RWPE1 (cell line): ENCODE data around the gene IRS4.

ENCODE experiments used
- CTCF ChIA-PET: fragments of 350-600 bp; sonication (Branson Sonifier 250); formaldehyde crosslinking; extraction: SDS; loops from one replicate; lab custom pipeline; 2021; lab: Yijun Ruan, JAX
- POLR2A ChIA-PET: fragments of 400-600 bp; formaldehyde crosslinking; extraction: SDS; loops from one replicate; lab custom pipeline; 2020; ENCODE audit warnings: antibody characterized with exemption; ENCODE audit not compliant: low non-redundant PET; lab: Yijun Ruan, JAX
- DNase-seq: peaks from one replicate; pipeline ENCODE4 v3.0.0; 2012; ENCODE audit warnings: low spot score
- H3K27ac ChIP-seq: fragments of 450-650 bp; 2 replicates; pipeline ENCODE4 v1.5.1; 2017
- TF ChIP-seq, protein P1 (sequence below): fragments of 450-650 bp; conservative IDR thresholded peaks from 2 replicates; pipeline ENCODE4 v1.5.1; 2017; ENCODE audit warnings: low read depth, mild to moderate bottlenecking

IRS4 gene

DNA sequence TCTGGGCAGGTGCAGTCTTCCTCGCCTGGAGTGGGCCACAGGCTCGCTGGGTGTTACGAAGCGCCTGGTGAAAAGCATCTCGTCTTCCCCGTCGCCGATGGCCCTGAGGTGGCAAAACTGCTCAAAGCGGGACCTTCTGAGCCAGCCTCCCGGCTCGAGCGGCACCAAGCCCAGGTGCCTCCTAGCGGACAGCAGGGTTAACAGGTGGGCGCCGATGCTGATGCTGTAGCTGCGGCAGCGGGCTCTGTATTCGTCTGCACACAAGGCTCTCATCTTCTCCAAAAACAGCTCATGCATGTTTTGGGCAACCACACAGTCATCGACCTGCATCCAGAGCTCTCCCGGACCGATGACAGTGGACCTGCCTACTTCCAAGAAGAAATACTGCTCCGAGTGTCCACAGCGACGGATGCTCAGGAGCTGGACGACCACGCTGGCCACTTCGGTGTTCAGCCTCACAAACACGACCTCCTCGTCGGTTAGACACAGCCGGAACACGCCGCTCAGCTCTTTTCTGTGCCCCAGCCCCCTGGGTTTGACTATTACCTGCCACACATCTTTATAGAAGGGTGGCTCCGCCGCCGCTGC lies 1.2 kb downstream of the IRS4 start:
- POLR2A ChIA-PET: no interaction called here
- TF ChIP-seq, protein P1, sequence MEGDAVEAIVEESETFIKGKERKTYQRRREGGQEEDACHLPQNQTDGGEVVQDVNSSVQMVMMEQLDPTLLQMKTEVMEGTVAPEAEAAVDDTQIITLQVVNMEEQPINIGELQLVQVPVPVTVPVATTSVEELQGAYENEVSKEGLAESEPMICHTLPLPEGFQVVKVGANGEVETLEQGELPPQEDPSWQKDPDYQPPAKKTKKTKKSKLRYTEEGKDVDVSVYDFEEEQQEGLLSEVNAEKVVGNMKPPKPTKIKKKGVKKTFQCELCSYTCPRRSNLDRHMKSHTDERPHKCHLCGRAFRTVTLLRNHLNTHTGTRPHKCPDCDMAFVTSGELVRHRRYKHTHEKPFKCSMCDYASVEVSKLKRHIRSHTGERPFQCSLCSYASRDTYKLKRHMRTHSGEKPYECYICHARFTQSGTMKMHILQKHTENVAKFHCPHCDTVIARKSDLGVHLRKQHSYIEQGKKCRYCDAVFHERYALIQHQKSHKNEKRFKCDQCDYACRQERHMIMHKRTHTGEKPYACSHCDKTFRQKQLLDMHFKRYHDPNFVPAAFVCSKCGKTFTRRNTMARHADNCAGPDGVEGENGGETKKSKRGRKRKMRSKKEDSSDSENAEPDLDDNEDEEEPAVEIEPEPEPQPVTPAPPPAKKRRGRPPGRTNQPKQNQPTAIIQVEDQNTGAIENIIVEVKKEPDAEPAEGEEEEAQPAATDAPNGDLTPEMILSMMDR: no peak
- no peak overlapping the region for H3K27ac ChIP-seq
- no peak for DNase-seq
- CTCF ChIA-PET: interaction anchor here (0.6 kb wide), 1 partner anchor 42 kb away, joined by 3 read pairs; no protein-coding TSS in a partner anchor

DNA sequence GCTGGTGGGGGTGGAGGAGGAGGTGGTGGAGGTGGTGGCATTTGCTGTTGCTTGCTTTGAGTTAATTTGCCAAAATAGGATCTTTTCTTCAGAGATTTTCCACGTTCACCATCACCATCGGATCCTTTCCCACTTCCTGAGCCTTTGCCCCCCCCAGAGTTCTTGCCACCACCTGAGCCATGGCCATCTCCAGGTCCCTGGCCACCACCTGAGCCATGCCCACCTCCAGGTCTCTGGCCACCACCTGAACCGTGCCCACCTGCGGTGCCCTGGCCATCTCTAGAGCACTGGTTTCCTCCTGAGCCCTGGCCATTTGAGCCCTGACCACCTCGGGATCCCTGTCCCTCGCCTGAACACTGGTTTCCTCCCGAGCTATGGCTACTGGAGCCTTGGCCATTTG lies 1.9 kb downstream of the IRS4 start:
- H3K27ac ChIP-seq: no peak overlapping the region
- TF ChIP-seq, protein P1: no peak
- no peak for DNase-seq
- CTCF ChIA-PET: no interaction called here
- POLR2A ChIA-PET: no interaction called here

DNA sequence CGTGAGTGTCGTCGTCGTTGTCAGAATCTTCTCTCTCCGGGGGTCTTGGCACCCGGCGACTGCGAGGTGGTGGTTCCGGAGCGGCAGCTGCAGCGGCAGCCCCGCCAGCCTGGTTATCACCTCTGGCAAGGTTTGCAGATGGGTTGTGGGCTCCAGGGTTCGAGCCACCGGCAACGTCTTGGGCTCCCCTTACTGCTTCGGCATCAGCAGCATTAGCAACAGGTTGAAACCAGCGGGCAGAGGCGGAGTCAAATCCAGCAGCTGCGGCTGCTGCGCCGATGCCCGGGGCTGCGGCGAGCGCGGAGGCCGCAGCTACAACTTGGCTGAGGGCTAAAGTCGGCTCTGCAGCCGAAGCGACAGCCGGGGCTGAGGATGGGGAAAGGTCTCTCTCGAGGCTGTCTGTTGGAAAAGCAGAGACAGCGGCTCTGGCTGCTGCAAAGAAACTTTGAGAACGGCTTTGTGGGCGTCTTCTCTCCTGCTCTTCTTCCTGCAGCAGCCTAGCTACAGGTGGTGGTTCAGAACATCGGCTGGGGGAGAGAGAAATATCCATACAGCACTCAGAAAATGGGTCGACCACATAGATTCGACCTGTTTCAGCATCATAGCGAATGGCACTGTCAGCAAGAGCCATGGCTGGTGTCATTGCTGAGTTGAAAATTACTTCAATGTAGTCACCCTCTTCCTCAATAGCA lies 3.6 kb downstream of the IRS4 start:
- DNase-seq: no peak
- no peak overlapping the region for H3K27ac ChIP-seq
- ChIA-PET CTCF (interaction anchor here (0.6 kb wide), 1 partner anchor 79 kb away, joined by 3 read pairs; no protein-coding TSS in a partner anchor), POLR2A (no interaction called here)
- TF ChIP-seq, protein P1: no peak

DNA sequence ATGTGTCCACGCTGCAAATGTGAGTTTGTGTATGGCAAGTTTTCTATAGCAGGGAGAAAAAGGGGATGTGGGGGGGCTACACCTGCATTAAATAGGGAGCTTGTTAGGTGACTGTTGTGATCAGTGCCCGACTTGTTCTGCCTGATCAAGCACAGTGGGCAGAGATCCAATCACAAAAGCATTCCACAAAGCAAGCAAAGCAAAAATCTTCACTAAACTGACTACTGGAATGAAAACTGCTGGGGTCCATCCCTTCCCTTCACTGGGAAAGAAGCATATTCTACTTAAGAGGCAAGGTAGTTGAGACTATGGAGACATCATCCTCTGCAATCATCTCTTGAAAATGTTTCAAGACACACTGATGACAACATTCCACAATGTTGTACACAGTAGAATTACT lies 5.2 kb downstream of the IRS4 start:
- H3K27ac ChIP-seq: no peak overlapping the region
- ChIA-PET POLR2A (no interaction called here), CTCF (interaction anchor here (0.7 kb wide), 1 partner anchor 631 kb away, joined by 4 read pairs; no protein-coding TSS in a partner anchor)
- no peak for DNase-seq
- TF ChIP-seq, protein P1: no peak

DNA sequence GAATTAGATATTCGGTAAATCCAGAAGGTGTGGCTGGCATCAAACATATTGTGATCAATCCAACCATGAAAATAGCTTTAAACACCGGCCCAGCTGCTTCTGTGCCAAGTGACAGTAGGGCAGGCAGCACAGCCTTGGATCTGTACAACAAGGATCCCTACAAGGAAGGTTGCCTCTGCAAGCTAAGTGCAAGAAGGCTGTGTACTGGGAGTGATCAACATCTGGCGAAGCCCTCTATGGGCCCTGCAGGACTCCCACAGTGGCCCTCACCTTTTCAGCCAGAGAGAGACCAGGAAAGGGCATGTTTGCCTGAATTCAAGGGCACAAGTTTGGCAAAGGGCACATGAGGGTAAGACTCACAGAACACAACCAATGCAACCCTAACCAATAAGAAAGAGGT lies 9.6 kb downstream of the IRS4 start:
- CTCF ChIA-PET: no interaction called here
- POLR2A ChIA-PET: no interaction called here

DNA sequence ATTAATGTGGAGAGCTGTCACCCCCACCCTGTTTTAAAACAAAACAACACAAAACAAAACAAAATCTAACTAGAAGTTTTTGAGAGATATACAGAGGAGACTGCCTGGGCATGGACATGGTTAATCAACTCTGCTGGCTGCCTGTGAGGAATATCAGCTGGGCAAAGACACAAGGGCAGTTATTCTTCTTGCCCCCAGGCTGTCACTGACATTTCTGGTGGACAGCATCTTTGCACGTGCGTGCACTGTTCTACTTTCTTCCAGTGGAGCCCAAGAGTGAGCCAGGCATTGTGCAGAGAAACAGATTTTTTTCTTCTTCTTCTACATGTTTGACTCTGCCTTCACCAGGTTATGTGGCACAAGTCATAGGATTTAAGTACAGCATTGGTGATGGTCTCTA lies 13.8 kb downstream of the IRS4 start:
- no peak overlapping the region for H3K27ac ChIP-seq
- POLR2A ChIA-PET: no interaction called here
- CTCF ChIA-PET: no interaction called here
- DNase-seq: no peak
- TF ChIP-seq, protein P1: no peak

More for the DNA sequence above, 9.6 kb downstream of the IRS4 start:
- DNase-seq: no peak
- TF ChIP-seq, protein P1: no peak
- no peak overlapping the region for H3K27ac ChIP-seq
